Measurements from ENCODE around the gene CHID1. TPM values are rescaled to one million over a fixed set of nuclear protein-coding genes. Genes with fewer than 3 reads are reported as not detected.
A peak's percentile ranks its signal among the peaks of the same experiment; 100 is the strongest.

The CHID1 gene
- polyA plus RNA-seq, 1 donor from 2014 or later, result 51.2 TPM

- Histone ChIP-seq H3K27ac (ENCODE audit: low read length) (peak within 1 kb of the TSS; percentile 34), H2AFZ (ENCODE audit: low read depth, low read length) (no peak within 1 kb of the TSS), H3K4me2 (ENCODE audit: low read length) (peak within 1 kb of the TSS; percentile 59), H3K9ac (ENCODE audit: low read length) (peak within 1 kb of the TSS; percentile 75), H3K4me3 (ENCODE audit: low read length) (peak within 1 kb of the TSS; percentile 81), H3F3A (ENCODE audit: insufficient read depth, low read length, poor library complexity, severe bottlenecking) (no peaks in the 10 kb centered on the region), H3K36me3 (ENCODE audit: insufficient read depth, low read length) (no peaks in the 10 kb centered on the region), H3K27me3 (ENCODE audit: insufficient read depth, low read depth, low read length) (peaks cover 28% of the 10 kb centered on the region), H3K9me2 (ENCODE audit: insufficient read depth, low read length) (no peaks in the 10 kb centered on the region), H3K9me3 (ENCODE audit: low read length) (no peaks in the 10 kb centered on the region), H4K20me1 (ENCODE audit: insufficient read depth) (no peaks in the 10 kb centered on the region), H3K79me2 (replicated peaks; ENCODE audit: insufficient read depth, low read length) (no peaks in the 10 kb centered on the region)
- TF ChIP-seq CTCF (IDR thresholded peaks at IDR 0.05; ENCODE audit: poor library complexity, severe bottlenecking) (no peak), REST (IDR thresholded peaks at IDR 0.05; ENCODE audit: borderline replicate concordance) (no peak), POLR2AphosphoS5 (IDR thresholded peaks at IDR 0.05) (peak; percentile 34), EP300 (conservative IDR thresholded peaks at IDR 0.05; ENCODE audit: poor library complexity, severe bottlenecking) (no peak)
Observed at GRCh38 chr11:832529-833113, 78.0 kb downstream of the CHID1 start, which contains the start of gene CD151. TSS of gene CD151 (plus strand) at chr11:832952. CDS start at chr11:836070, 3,118 bp downstream.

GRCh38 chr11:831961-832528 is 78.6 kb downstream of the CHID1 start:
- H3K9me2 ChIP-seq (ENCODE audit: insufficient read depth, low read length), result no peaks in the 10 kb centered on the region
- H3K79me2 ChIP-seq (replicated peaks; ENCODE audit: insufficient read depth, low read length), result no peaks in the 10 kb centered on the region
- H3K27ac ChIP-seq (ENCODE audit: low read length), result peak overlapping the region; percentile 34
- H3K36me3 ChIP-seq (ENCODE audit: insufficient read depth, low read length), result no peaks in the 10 kb centered on the region
- H3K9me3 ChIP-seq (ENCODE audit: low read length), result no peaks in the 10 kb centered on the region
- TF ChIP-seq CTCF (IDR thresholded peaks at IDR 0.05; ENCODE audit: poor library complexity, severe bottlenecking) (no peak), RAD21 (conservative IDR thresholded peaks at IDR 0.05) (no peak), POLR2AphosphoS5 (IDR thresholded peaks at IDR 0.05) (no peak), EP300 (conservative IDR thresholded peaks at IDR 0.05; ENCODE audit: poor library complexity, severe bottlenecking) (no peak), MXI1 (conservative IDR thresholded peaks at IDR 0.05; ENCODE audit: poor library complexity, severe bottlenecking) (no peak), TAF1 (IDR thresholded peaks at IDR 0.05; ENCODE audit: low read depth) (no peak), EZH2 (IDR thresholded peaks at IDR 0.05; ENCODE audit: borderline replicate concordance, insufficient read depth, low read length, poor library complexity, severe bottlenecking) (no peak), SMC3 (conservative IDR thresholded peaks at IDR 0.05; ENCODE audit: poor library complexity) (no peak), REST (IDR thresholded peaks at IDR 0.05; ENCODE audit: borderline replicate concordance) (no peak)
- H3F3A ChIP-seq (ENCODE audit: insufficient read depth, low read length, poor library complexity, severe bottlenecking), result no peaks in the 10 kb centered on the region
- H3K27me3 ChIP-seq (ENCODE audit: insufficient read depth, low read depth, low read length), result peaks cover 31% of the 10 kb centered on the region
- peak overlapping the region; percentile 4 for H3K4me2 ChIP-seq (ENCODE audit: low read length)
- no peaks in the 10 kb centered on the region for H4K20me1 ChIP-seq (ENCODE audit: insufficient read depth)
- H3K9ac ChIP-seq (ENCODE audit: low read length), result peak overlapping the region; percentile 75
- H3K4me3 ChIP-seq (ENCODE audit: low read length), result peak overlapping the region; percentile 69
- H2AFZ ChIP-seq (ENCODE audit: low read depth, low read length), result no peak overlapping the region

Measured in neural cell (in vitro differentiated cells).